Gastroesophageal sphincter (tissue), 4 donors: ENCODE measurements around the gene RERE. TPM values are rescaled to one million over a fixed set of nuclear protein-coding genes. Genes with fewer than 3 reads are reported as not detected.

Source experiments
- ATAC-seq: fragments of 150-250 bp; one replicate; pipeline ENCODE4 v1.9.1; 2016; ENCODE audit warnings: mild to moderate bottlenecking, moderate library complexity
- H3K27ac ChIP-seq, 4 donors: fragments of 200-600 bp; sonication (generic) in 3 of 4; 1 replicate in 3 of 4; 2 replicates in 1 of 4; pipeline ENCODE4 v1.5.1; 2016 to 2019
- H3K27me3 ChIP-seq: fragments of 200-600 bp; sonication (generic); one replicate; pipeline ENCODE4 v1.5.1; 2019
- H3K36me3 ChIP-seq, 2 donors: fragments of 200-600 bp; sonication (generic); one replicate each; pipeline ENCODE4 v1.5.1; 2019; ENCODE audit warnings: control low read depth in 1 of 2
- H3K4me1 ChIP-seq, 3 donors: fragments of 200-600 bp; sonication (generic); 1 replicate in 2 of 3; 2 replicates in 1 of 3; pipeline ENCODE4 v1.5.1; 2016 to 2019; ENCODE audit warnings: control low read depth in 2 of 3
- H3K4me3 ChIP-seq, 2 donors: fragments of 200-600 bp; sonication (generic); one replicate each; pipeline ENCODE4 v1.5.1; 2019; ENCODE audit warnings: mild to moderate bottlenecking in 1 of 2, moderate library complexity in 1 of 2
- H3K9me3 ChIP-seq, 3 donors: fragments of 200-600 bp; sonication (generic); one replicate each; pipeline ENCODE4 v1.5.1; 2017 to 2019; ENCODE audit warnings: control low read depth in 2 of 3
- CTCF ChIP-seq, 4 experiments: fragments of 200-600 bp in 2 of 4; fragments of 450-650 bp in 2 of 4; sonication (generic) in 1 of 4; IDR thresholded peaks; one replicate each; pipeline ENCODE4 v1.5.1; 2017 to 2019; ENCODE audit warnings: antibody characterized with exemption in 4 of 4, mild to moderate bottlenecking in 2 of 4, moderate library complexity in 2 of 4
- EP300 ChIP-seq: sonication (generic); formaldehyde crosslinking; IDR thresholded peaks from one replicate; pipeline ENCODE4 v1.6.1; 2017; ENCODE audit warnings: antibody characterized with exemption, mild to moderate bottlenecking
- POLR2A ChIP-seq, 2 donors: fragments of 450-650 bp; IDR thresholded peaks; one replicate each; pipeline ENCODE4 v1.6.1; 2017; ENCODE audit warnings: antibody characterized with exemption in 2 of 2, mild to moderate bottlenecking in 2 of 2, moderate library complexity in 1 of 2
- POLR2AphosphoS5 ChIP-seq: sonication (generic); formaldehyde crosslinking; IDR thresholded peaks from one replicate; pipeline ENCODE4 v1.6.1; 2017; ENCODE audit warnings: antibody characterized with exemption
- WGBS, 2 donors: methylation state at CpG; one replicate each; pipeline ENCODE4 v1.1.5; 2018; ENCODE audit warnings: low coverage in 1 of 2; 5-methylcytosine and 5-hydroxymethylcytosine counted together
- total RNA-seq, 4 donors: library from RNA; depleted of rRNA; stranded (reverse); fragments of >200 nt; gene quantifications; one replicate each; pipeline ENCODE4 v1.1.0, GENCODE V29; 2016

RERE gene
- total RNA-seq, 4 donors from 2014 or later: 112 to 212 (median 139) TPM

- ATAC-seq: no peak
- WGBS, 2 donors: 53 to 64% methylated on average over 5 of the region's 5 CpGs
- H3K9me3 ChIP-seq: no peaks in the 10 kb centered on the region
- H3K36me3 ChIP-seq: no peaks in the 10 kb centered on the region
- no peaks in the 10 kb centered on the region for H3K27me3 ChIP-seq
- H3K4me3 ChIP-seq: no peak overlapping the region
- H3K4me1 ChIP-seq: peaks cover 0 to 40% (median 0%) of the 10 kb centered on the region in 3 donors
- no peak overlapping the region for H3K27ac ChIP-seq
- TF ChIP-seq POLR2A (IDR thresholded peaks at IDR 0.05) (no peak), EP300 (no peak), CTCF (IDR thresholded peaks at IDR 0.05) (no peak), POLR2AphosphoS5 (no peak)
These were observed 178.3 kb downstream of the RERE start for GRCh38 chr1:8639148-8639547.

- Histone ChIP-seq H3K9me3 (no peaks in the 10 kb centered on the region), H3K36me3 (peaks cover 0 to 7% of the 10 kb centered on the region in 2 donors), H3K27ac (no peak overlapping the region), H3K4me1 (peaks cover 4 to 38% (median 10%) of the 10 kb centered on the region in 3 donors), H3K27me3 (no peaks in the 10 kb centered on the region), H3K4me3 (no peak overlapping the region)
- WGBS, 2 donors: 95 to 100% methylated on average over 4 of the region's 5 CpGs
- no peak for ATAC-seq
- TF ChIP-seq POLR2A (IDR thresholded peaks at IDR 0.05): no peak
- no peak for TF ChIP-seq POLR2AphosphoS5
- no peak for TF ChIP-seq EP300
- TF ChIP-seq CTCF (IDR thresholded peaks at IDR 0.05): no peak
These were observed 183.5 kb downstream of the RERE start for GRCh38 chr1:8633741-8634501.

GRCh38 chr1:8632102-8632501 is 185.3 kb downstream of the RERE start:
- Histone ChIP-seq H3K27me3 (no peaks in the 10 kb centered on the region), H3K36me3 (peaks cover 0 to 7% of the 10 kb centered on the region in 2 donors), H3K27ac (no peak overlapping the region), H3K9me3 (no peaks in the 10 kb centered on the region), H3K4me3 (no peak overlapping the region), H3K4me1 (peaks cover 6 to 55% (median 17%) of the 10 kb centered on the region in 3 donors)
- 52 to 75% methylated on average over 4 of the region's 4 CpGs for WGBS, 2 donors
- ATAC-seq: no peak
- TF ChIP-seq CTCF (IDR thresholded peaks at IDR 0.05) (no peak), EP300 (no peak), POLR2A (IDR thresholded peaks at IDR 0.05) (no peak), POLR2AphosphoS5 (no peak)

GRCh38 chr1:8631163-8631562 is 186.3 kb downstream of the RERE start:
- TF ChIP-seq CTCF (IDR thresholded peaks at IDR 0.05) (no peak), EP300 (no peak), POLR2A (IDR thresholded peaks at IDR 0.05) (no peak), POLR2AphosphoS5 (no peak)
- ATAC-seq: no peak
- Histone ChIP-seq H3K27me3 (no peaks in the 10 kb centered on the region), H3K4me1 (peaks cover 6 to 64% (median 17%) of the 10 kb centered on the region in 3 donors), H3K4me3 (no peak overlapping the region), H3K9me3 (no peaks in the 10 kb centered on the region), H3K27ac (no peak overlapping the region), H3K36me3 (peaks cover 0 to 7% of the 10 kb centered on the region in 2 donors)
- WGBS, 2 donors: 88 to 93% methylated on average over 3 of the region's 3 CpGs
